Epithelial cell of umbilical artery (primary cell): Measurements from ENCODE around the gene RABAC1. TPM values are rescaled to one million over a fixed set of nuclear protein-coding genes. Genes with fewer than 3 reads are reported as not detected.

ENCODE experiments used
- total RNA-seq: library from RNA; depleted of rRNA; stranded (reverse); fragments of >200 nt; gene quantifications from 2 replicates; pipeline ENCODE4 v1.2.3, GENCODE V29; 2014

RABAC1 gene
- 86.8 and 165 TPM in 2 replicates for total RNA-seq

GRCh38 chr19:41959056-41960053 is at the start of gene RABAC1:
Gene RABAC1 (minus strand): TSS chr19:41959321. CDS start chr19:41959292, 29 bp downstream.

GRCh38 chr19:41993612-41994483 is 34.7 kb upstream of the RABAC1 start, which contains the start of gene ATP1A3:
Gene ATP1A3 (minus strand): TSS chr19:41994230. CDS start chr19:41994076, 154 bp downstream.

GRCh38 chr19:41928221-41928683 is 30.9 kb downstream of the RABAC1 start, which contains the start of gene ERFL:
Gene ERFL (minus strand): TSS chr19:41928449. CDS start chr19:41912919, 15,530 bp downstream.

Other genes with a start within 250 kb of the RABAC1 start
- not detected in 2 replicates for gene CEACAM6, start 203.8 kb downstream of the RABAC1 start, total RNA-seq
- gene CEACAM3, start 162.7 kb downstream of the RABAC1 start, total RNA-seq: not detected in 2 replicates
- gene LYPD4, start 114.6 kb downstream of the RABAC1 start, total RNA-seq: not detected in 2 replicates
- gene DMRTC2, start 114.3 kb downstream of the RABAC1 start, total RNA-seq: not detected in 2 replicates
- gene RPS19, start 99.1 kb downstream of the RABAC1 start, total RNA-seq: 356 and 1,098 TPM in 2 replicates
- gene CD79A, start 82.0 kb downstream of the RABAC1 start, total RNA-seq: 0.15 TPM in 1 of 2 replicates, not detected in the other
- 35.6 and 43.5 TPM in 2 replicates for gene ARHGEF1, start 76.1 kb downstream of the RABAC1 start, total RNA-seq
- gene ERFL, start 30.9 kb downstream of the RABAC1 start, total RNA-seq: not detected in 2 replicates
- 0.15 TPM in 1 of 2 replicates, not detected in the other for gene ATP1A3, start 34.9 kb upstream of the RABAC1 start, total RNA-seq
- 2.3 and 4.3 TPM in 2 replicates for gene GRIK5, start 110.9 kb upstream of the RABAC1 start, total RNA-seq
- 10.9 and 11.0 TPM in 2 replicates for gene ZNF574, start 116.8 kb upstream of the RABAC1 start, total RNA-seq
- under 0.01 and 0.15 TPM in 2 replicates for gene POU2F2, start 173.1 kb upstream of the RABAC1 start, total RNA-seq